ENCODE measurements around the gene BRME1. TPM values are rescaled to one million over a fixed set of nuclear protein-coding genes. Genes with fewer than 3 reads are reported as not detected.
A peak's percentile ranks its signal among the peaks of the same experiment; 100 is the strongest.

BRME1 gene
- total and polyA plus RNA-seq, 2 experiments from 2014 or later = 4.0 to 8.2 TPM

GRCh38 chr19:13887517-13887916 lies 18.4 kb downstream of the BRME1 start:
- Histone ChIP-seq H3K4me1 (ENCODE audit: low read depth) (peaks cover 8% of the 10 kb centered on the region), H3K4me3 (no peak overlapping the region), H3K27ac (no peak overlapping the region), H3K36me3 (no peaks in the 10 kb centered on the region), H3K9me3 (ENCODE audit: low read depth) (no peaks in the 10 kb centered on the region), H3K27me3 (no peaks in the 10 kb centered on the region)
- peak in 1 of 2 donors; percentile 36 for DNase-seq (ENCODE audit: low read depth in 1 of 2, low spot score in 1 of 2)
- TF ChIP-seq, protein P1, sequence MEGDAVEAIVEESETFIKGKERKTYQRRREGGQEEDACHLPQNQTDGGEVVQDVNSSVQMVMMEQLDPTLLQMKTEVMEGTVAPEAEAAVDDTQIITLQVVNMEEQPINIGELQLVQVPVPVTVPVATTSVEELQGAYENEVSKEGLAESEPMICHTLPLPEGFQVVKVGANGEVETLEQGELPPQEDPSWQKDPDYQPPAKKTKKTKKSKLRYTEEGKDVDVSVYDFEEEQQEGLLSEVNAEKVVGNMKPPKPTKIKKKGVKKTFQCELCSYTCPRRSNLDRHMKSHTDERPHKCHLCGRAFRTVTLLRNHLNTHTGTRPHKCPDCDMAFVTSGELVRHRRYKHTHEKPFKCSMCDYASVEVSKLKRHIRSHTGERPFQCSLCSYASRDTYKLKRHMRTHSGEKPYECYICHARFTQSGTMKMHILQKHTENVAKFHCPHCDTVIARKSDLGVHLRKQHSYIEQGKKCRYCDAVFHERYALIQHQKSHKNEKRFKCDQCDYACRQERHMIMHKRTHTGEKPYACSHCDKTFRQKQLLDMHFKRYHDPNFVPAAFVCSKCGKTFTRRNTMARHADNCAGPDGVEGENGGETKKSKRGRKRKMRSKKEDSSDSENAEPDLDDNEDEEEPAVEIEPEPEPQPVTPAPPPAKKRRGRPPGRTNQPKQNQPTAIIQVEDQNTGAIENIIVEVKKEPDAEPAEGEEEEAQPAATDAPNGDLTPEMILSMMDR (IDR thresholded peaks at IDR 0.05; ENCODE audit: low read depth, low read length) = no peak

DNA sequence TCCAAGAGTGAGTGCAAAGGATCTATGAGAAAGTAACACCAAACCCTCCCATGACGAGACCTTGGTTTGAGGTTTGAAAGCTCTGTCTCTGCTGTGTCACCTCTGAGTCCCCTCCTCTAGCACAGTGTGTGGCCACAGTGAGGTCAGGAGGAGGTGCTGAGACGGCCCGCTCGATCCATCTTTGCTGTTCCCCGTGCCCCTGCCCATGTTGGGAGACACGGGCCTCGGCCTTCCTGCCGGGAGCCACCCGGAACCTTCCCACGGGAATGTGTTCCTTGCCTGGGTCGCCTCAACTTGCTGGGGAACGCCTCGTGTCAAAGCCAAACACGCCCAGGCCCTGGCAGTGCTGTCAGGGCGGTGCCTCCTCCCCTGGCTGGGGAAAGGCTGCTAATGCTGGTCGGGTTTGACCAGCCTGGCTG lies 18.9 kb downstream of the BRME1 start:
- TF ChIP-seq, protein P1 (IDR thresholded peaks at IDR 0.05; ENCODE audit: low read depth, low read length) = no peak
- Histone ChIP-seq H3K4me3 (no peak overlapping the region), H3K9me3 (ENCODE audit: low read depth) (no peaks in the 10 kb centered on the region), H3K36me3 (no peaks in the 10 kb centered on the region), H3K27ac (no peak overlapping the region), H3K27me3 (no peaks in the 10 kb centered on the region), H3K4me1 (ENCODE audit: low read depth) (peaks cover 8% of the 10 kb centered on the region)
- no peak for DNase-seq (ENCODE audit: low read depth in 1 of 2, low spot score in 1 of 2)

GRCh38 chr19:13885826-13886365 lies 20.0 kb downstream of the BRME1 start:
- Histone ChIP-seq H3K4me1 (ENCODE audit: low read depth) (peaks cover 14% of the 10 kb centered on the region), H3K27me3 (no peaks in the 10 kb centered on the region), H3K9me3 (ENCODE audit: low read depth) (no peaks in the 10 kb centered on the region), H3K27ac (no peak overlapping the region), H3K4me3 (no peak overlapping the region), H3K36me3 (no peaks in the 10 kb centered on the region)
- TF ChIP-seq, protein P1 (IDR thresholded peaks at IDR 0.05; ENCODE audit: low read depth, low read length) = no peak
- DNase-seq (ENCODE audit: low read depth in 1 of 2, low spot score in 1 of 2) = no peak

DNA sequence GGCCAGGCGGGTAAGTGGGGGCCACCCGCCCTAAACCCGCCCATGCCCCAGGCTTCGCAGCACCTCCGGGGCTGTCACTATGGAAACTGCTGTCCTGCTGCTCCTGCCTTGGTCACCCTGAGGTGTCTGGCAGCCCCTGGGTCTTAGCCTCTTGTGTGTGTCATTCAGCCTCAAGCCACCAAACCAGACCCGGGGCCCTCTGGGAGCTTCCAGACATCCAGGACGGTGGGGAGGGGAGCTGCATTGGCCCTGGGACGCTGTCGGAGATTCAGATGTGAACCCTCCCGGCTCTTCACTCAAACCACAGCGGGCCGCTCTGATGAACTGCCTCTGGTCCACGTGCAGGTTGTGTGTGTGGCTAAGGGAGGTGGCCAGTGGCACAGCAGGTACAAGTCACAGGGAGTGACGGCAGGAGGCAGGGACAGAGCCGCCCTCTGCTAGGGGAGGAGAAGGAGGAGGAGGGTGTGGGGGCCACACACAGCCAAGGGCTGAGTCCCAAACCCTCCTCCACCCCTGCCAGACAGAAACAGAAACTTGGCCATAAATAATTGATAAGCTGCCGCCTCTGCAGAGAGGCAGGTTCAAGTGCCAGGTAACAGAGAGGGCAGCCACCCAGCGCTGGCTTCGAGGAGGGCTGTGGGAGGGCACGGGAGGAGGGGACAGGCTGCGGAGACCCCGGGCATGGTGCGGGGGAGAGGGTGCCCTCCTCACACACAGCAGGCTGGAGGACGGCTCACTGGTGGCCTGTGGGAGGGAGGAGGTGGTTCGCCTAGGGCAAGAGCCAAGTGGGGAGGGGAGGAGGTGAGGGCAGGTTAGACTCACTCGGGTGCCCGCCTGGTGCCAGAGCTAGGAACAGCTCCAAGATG lies 21.0 kb downstream of the BRME1 start:
- H3K36me3 ChIP-seq = no peaks in the 10 kb centered on the region
- H3K27ac ChIP-seq = no peak overlapping the region
- no peak for DNase-seq (ENCODE audit: low read depth in 1 of 2, low spot score in 1 of 2)
- H3K9me3 ChIP-seq (ENCODE audit: low read depth) = no peaks in the 10 kb centered on the region
- no peak overlapping the region for H3K4me3 ChIP-seq
- no peaks in the 10 kb centered on the region for H3K27me3 ChIP-seq
- TF ChIP-seq, protein P1 (IDR thresholded peaks at IDR 0.05; ENCODE audit: low read depth, low read length) = no peak
- peaks cover 19% of the 10 kb centered on the region for H3K4me1 ChIP-seq (ENCODE audit: low read depth)

- H3K4me1 ChIP-seq (ENCODE audit: low read depth) = peaks cover 19% of the 10 kb centered on the region
- TF ChIP-seq, protein P1 (IDR thresholded peaks at IDR 0.05; ENCODE audit: low read depth, low read length) = peak; percentile 20
- no peaks in the 10 kb centered on the region for H3K9me3 ChIP-seq (ENCODE audit: low read depth)
- no peak for DNase-seq (ENCODE audit: low read depth in 1 of 2, low spot score in 1 of 2)
- no peak overlapping the region for H3K4me3 ChIP-seq
- no peaks in the 10 kb centered on the region for H3K36me3 ChIP-seq
- H3K27ac ChIP-seq = no peak overlapping the region
- H3K27me3 ChIP-seq = no peaks in the 10 kb centered on the region
These were observed 22.3 kb downstream of the BRME1 start for GRCh38 chr19:13883516-13884064.

All from cardiac muscle cell (in vitro differentiated cells and primary cell).